Lower leg skin (tissue), 3 donors: Measurements from ENCODE around the gene RAPGEF3.

Experiments
- CTCF ChIP-seq, 3 donors: fragments of 450-650 bp; IDR thresholded peaks; one replicate each; pipeline ENCODE4 v1.5.1; 2016; ENCODE audit warnings: antibody characterized with exemption in 3 of 3, mild to moderate bottlenecking in 3 of 3, moderate library complexity in 2 of 3
- POLR2A ChIP-seq, 2 donors: fragments of 450-650 bp; IDR thresholded peaks; one replicate each; pipeline ENCODE4 v1.6.1; 2016 to 2017; ENCODE audit warnings: antibody characterized with exemption in 2 of 2, mild to moderate bottlenecking in 1 of 2, moderate library complexity in 1 of 2

GRCh38 chr12:47707905-47708543, 50.7 kb downstream of the RAPGEF3 start:
- TF ChIP-seq CTCF (IDR thresholded peaks at IDR 0.05) (no peak), POLR2A (IDR thresholded peaks at IDR 0.05) (no peak)
